Esophagus muscularis mucosa (tissue), 3 donors: ENCODE results near the gene SPDYE4.

Source experiments
- CTCF ChIP-seq, 3 experiments: fragments of 200-600 bp in 2 of 3; fragments of 450-650 bp in 1 of 3; sonication (generic) in 2 of 3; IDR thresholded peaks; one replicate each; pipeline ENCODE4 v1.5.1; 2017 to 2019; ENCODE audit warnings: antibody characterized with exemption in 3 of 3, mild to moderate bottlenecking in 2 of 3, moderate library complexity in 1 of 3
- POLR2A ChIP-seq: fragments of 450-650 bp; IDR thresholded peaks from one replicate; pipeline ENCODE4 v1.6.1; 2017; ENCODE audit warnings: antibody characterized with exemption, moderate library complexity, mild to moderate bottlenecking, low read depth
- POLR2AphosphoS5 ChIP-seq, 2 donors: sonication (generic); formaldehyde crosslinking; IDR thresholded peaks; one replicate each; pipeline ENCODE4 v1.6.1; 2017; ENCODE audit warnings: antibody characterized with exemption in 2 of 2

GRCh38 chr17:8734876-8735275, 23.5 kb downstream of the SPDYE4 start:
- no peak for TF ChIP-seq POLR2A
- TF ChIP-seq CTCF (IDR thresholded peaks at IDR 0.05), result no peak
- TF ChIP-seq POLR2AphosphoS5 (IDR thresholded peaks at IDR 0.05), result no peak
